Kidney epithelial cell (primary cell): ENCODE results near the gene APOA4. TPM values are rescaled to one million over a fixed set of nuclear protein-coding genes. Genes with fewer than 3 reads are reported as not detected.
"Not testable (repeated sequence)": the region's sequence is repeated elsewhere in the genome, so short reads cannot be mapped to it uniquely, and the experiment has no call there.

Experiments
- DNase-seq: peaks from one replicate; pipeline ENCODE4 v3.0.0-alpha.2; 2010; ENCODE audit warnings: low read depth
- H3K27me3 ChIP-seq: 2 replicates; pipeline ENCODE4 v1.6.0; 2011; ENCODE audit warnings: low read length; ENCODE audit not compliant: control insufficient read depth, insufficient read depth
- H3K36me3 ChIP-seq: 2 replicates; pipeline ENCODE4 v1.5.1; 2011; ENCODE audit warnings: low read length; ENCODE audit not compliant: control insufficient read depth, insufficient read depth
- H3K4me3 ChIP-seq: 2 replicates; pipeline ENCODE4 v1.5.1; 2011; ENCODE audit warnings: low read depth, mild to moderate bottlenecking, control low read depth, low read length
- total RNA-seq: library from RNA; depleted of rRNA; stranded (reverse); fragments of >200 nt; gene quantifications from 2 replicates; pipeline ENCODE4 v1.2.3, GENCODE V29; 2015
- TF ChIP-seq, protein P1 (sequence below): IDR thresholded peaks from 2 replicates; pipeline ENCODE4 v1.5.1; 2011; ENCODE audit warnings: mild to moderate bottlenecking, moderate library complexity, low read length, control low read depth, inconsistent platforms; ENCODE audit not compliant: insufficient read depth, poor library complexity, severe bottlenecking

Gene APOA4
- total RNA-seq, 1 donor from 2014 or later: not detected

DNA sequence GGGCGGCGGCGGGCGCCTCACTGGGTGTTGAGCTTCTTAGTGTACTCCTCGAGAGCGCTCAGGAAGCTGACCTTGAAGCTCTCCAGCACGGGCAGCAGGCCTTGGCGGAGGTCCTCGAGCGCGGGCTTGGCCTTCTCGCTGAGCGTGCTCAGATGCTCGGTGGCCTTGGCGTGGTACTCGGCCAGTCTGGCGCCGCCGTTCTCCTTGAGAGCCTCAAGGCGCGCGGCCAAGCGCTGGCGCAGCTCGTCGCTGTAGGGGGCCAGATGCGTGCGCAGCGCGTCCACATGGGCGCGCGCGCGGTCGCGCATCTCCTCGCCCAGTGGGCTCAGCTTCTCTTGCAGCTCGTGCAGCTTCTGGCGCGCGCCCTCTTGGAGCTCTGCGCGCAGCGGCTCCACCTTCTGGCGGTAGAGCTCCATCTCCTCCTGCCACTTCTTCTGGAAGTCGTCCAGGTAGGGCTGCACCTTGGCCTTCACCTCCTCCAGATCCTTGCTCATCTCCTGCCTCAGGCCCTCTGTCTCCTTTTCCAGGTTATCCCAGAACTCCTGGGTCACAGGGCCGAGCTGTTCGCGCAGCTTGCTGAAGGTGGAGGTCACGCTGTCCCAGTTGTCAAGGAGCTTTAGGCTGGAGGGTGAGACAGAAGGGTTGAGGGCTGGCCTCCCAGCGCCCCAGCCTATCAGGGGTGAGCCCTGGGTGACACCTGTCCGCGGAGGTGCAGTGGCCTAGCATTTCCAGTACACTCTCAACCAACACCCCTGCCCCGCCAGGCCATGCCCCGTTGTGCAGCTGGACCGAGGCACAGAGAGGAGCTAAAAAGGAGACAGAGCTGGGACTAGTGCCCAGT lies 12.9 kb upstream of the APOA4 start:
- TF ChIP-seq, protein P1, sequence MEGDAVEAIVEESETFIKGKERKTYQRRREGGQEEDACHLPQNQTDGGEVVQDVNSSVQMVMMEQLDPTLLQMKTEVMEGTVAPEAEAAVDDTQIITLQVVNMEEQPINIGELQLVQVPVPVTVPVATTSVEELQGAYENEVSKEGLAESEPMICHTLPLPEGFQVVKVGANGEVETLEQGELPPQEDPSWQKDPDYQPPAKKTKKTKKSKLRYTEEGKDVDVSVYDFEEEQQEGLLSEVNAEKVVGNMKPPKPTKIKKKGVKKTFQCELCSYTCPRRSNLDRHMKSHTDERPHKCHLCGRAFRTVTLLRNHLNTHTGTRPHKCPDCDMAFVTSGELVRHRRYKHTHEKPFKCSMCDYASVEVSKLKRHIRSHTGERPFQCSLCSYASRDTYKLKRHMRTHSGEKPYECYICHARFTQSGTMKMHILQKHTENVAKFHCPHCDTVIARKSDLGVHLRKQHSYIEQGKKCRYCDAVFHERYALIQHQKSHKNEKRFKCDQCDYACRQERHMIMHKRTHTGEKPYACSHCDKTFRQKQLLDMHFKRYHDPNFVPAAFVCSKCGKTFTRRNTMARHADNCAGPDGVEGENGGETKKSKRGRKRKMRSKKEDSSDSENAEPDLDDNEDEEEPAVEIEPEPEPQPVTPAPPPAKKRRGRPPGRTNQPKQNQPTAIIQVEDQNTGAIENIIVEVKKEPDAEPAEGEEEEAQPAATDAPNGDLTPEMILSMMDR: peak; percentile 68

DNA sequence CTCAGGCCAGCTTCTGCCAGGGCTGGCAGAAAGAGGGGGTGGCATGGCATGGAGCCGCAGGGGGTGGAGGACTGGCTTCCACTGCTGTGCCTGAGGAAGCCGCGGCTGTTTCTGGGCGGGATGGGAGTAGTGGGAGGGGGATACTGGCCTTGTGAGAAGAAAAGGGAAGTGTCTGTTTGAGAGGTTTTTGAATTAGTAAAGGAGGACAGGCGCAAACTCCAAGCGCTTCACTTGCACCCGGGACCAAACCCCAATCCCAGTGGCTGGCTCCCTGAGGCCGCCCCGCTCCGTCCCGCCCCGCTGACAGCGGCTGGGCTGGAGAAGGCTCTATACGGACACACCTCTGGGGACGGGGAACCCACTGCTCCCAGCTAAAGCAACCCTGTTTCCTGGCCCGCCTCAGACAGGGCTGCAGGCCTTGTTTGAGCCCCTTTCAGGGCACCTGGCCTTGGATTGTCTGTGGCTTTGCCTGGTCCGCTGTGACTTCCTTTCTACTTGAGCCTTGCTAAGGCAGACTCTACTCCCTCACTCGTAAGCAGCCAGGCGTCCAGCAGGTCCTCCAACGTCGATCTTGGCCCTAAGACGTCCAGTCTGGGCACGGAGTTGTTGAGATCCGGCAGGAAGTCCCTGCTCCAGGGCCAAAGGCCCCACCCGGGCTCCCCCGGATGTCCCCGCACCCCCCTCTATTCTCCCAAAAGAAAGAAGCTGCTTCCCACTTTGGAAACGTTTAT lies 12.1 kb upstream of the APOA4 start:
- DNase-seq: no peak
- Histone ChIP-seq H3K36me3 (no peaks in the 10 kb centered on the region), H3K4me3 (no peak overlapping the region), H3K27me3 (no peaks in the 10 kb centered on the region)
- TF ChIP-seq, protein P1: no peak

More for the DNA sequence above, 12.9 kb upstream of the APOA4 start:
- Histone ChIP-seq H3K4me3 (no peak overlapping the region), H3K36me3 (no peaks in the 10 kb centered on the region), H3K27me3 (no peaks in the 10 kb centered on the region)
- DNase-seq: peak; percentile 60

DNA sequence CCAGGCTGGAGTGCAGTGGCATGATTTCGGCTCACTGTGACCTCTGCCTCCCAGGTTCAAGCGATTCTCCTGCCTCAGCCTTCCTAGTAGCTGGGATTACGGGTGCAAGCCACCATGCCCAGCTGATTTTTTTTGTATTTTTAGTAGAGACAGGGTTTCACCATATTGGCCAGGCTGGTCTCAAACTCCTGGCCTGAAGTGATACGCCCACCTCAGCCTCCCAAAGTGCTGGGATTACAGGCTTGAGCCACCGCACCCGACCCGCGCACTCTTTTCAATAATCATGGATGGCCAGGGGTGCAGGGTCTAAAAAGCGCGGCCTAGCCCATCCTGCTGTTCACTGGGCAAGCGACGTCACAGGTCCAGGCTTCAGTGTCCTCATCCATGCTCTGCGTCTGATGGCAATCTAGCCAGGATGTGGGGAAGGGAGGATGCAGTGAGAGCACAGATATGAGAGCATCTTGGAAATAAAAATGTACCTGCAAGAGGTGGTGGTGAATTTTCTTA lies 11.5 kb upstream of the APOA4 start:
- H3K36me3 ChIP-seq, DNase-seq, H3K27me3 ChIP-seq, H3K4me3 ChIP-seq: not testable (repeated sequence)

DNA sequence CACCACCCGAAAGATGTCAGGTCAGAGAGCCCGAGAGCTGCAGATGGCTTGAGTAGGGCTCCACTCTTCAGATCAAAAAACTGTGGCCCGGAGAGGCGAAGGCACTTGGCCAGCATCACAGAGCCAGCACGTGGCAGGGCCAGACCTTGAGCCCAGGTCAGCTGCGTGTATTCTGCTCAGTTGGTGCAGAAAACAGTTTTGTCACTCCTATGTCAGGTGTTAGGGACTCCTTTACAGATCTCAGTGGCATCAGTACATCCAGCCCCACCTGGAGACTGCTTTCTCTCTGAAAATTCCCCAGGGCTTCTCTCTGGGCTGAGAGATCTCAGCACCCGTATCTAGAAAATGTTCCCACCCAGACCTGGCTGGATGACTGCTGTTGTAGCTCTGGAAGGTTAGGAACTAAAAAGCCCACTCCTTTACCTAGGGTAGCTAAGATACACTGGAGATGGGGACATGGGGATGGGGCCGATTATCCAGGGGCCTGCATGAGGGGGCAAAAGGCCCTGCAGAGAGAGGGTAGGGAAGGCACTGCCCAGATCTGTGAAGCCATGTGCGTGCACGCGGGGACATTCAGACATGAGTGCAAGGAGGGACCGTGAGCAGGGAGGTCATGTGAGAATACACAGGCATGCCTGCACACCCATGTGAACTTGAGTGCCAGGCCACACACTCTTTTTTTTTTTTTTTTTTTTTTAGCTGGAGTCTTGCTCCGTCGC lies 10.9 kb upstream of the APOA4 start:
- TF ChIP-seq, protein P1: no peak
- H3K27me3 ChIP-seq: no peaks in the 10 kb centered on the region
- DNase-seq: no peak

DNA sequence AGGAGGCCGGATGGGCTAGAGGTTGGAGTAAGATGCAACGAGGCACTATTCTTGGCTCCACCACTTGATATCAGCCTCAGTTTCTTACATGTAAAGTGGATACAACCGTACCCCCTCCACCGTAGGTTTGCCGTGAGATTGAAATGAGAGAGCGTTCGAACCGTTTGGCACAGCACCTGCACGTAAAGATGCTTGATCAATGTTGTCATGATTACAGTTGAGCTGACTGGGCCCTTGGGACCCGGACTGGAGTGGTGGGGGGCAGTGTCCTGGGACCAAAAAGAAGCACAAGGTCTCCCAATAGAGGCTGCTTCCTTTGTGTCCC lies 10.3 kb upstream of the APOA4 start:
- no peak overlapping the region for H3K4me3 ChIP-seq
- H3K36me3 ChIP-seq: no peaks in the 10 kb centered on the region
- TF ChIP-seq, protein P1: no peak
- DNase-seq: no peak
- peaks cover 2% of the 10 kb centered on the region for H3K27me3 ChIP-seq

More for the DNA sequence above, 10.9 kb upstream of the APOA4 start:
- Histone ChIP-seq H3K36me3 (no peaks in the 10 kb centered on the region), H3K4me3 (no peak overlapping the region)
